OCI-LY7 (cell line): ENCODE measurements around the gene SERPINA1. TPM values are rescaled to one million over a fixed set of nuclear protein-coding genes. Genes with fewer than 3 reads are reported as not detected.
A peak's percentile ranks its signal among the peaks of the same experiment; 100 is the strongest.
"Not testable (repeated sequence)": the region's sequence is repeated elsewhere in the genome, so short reads cannot be mapped to it uniquely, and the experiment has no call there.

Experiments
- BruUV-seq: library from RNA; stranded (reverse); fragments of 400-500 nt; replicated peaks from 2 replicates; lab custom pipeline; 2021; lab: Mats Ljungman, UMichigan
- CTCF ChIA-PET: fragments of 300-600 bp; sonication (Branson Sonifier 250); formaldehyde crosslinking; loops from one replicate; lab custom pipeline; 2022; ENCODE audit warnings: antibody characterized with exemption; ENCODE audit not compliant: unreplicated experiment; lab: Charles Lee
- POLR2A ChIA-PET: fragments of 300-600 bp; sonication (Branson Sonifier 250); formaldehyde crosslinking; loops from one replicate; lab custom pipeline; 2022; ENCODE audit warnings: antibody characterized with exemption; lab: Charles Lee
- DNase-seq: peaks from one replicate; pipeline ENCODE4 v3.0.0-alpha.2; 2015; ENCODE audit warnings: low spot score
- H2AFZ ChIP-seq: fragments of 200-600 bp; sonication (generic), shearing (Covaris generic); 2 replicates; pipeline ENCODE4 v1.6.1; 2014; ENCODE audit warnings: mild to moderate bottlenecking, antibody characterized with exemption, low read length, moderate library complexity
- H3K27ac ChIP-seq: fragments of 200-600 bp; sonication (generic); 2 replicates; pipeline ENCODE4 v1.5.1; 2014; ENCODE audit warnings: mixed run types, low read depth, mild to moderate bottlenecking, moderate library complexity, low read length, inconsistent platforms; ENCODE audit not compliant: poor library complexity, severe bottlenecking
- H3K36me3 ChIP-seq: fragments of 200-600 bp; sonication (generic); 2 replicates; pipeline ENCODE4 v1.6.1; 2014; ENCODE audit warnings: mild to moderate bottlenecking, antibody characterized with exemption, low read length, moderate library complexity, mixed read lengths; ENCODE audit not compliant: insufficient read depth
- H3K4me1 ChIP-seq: fragments of 200-600 bp; sonication (generic); 2 replicates; pipeline ENCODE4 v1.5.1; 2014; ENCODE audit warnings: mild to moderate bottlenecking, low read length; ENCODE audit not compliant: insufficient read depth, poor library complexity, severe bottlenecking
- H3K4me2 ChIP-seq: fragments of 200-600 bp; sonication (generic); 2 replicates; pipeline ENCODE4 v1.6.1; 2014; ENCODE audit warnings: mild to moderate bottlenecking, low read length
- H3K4me3 ChIP-seq: fragments of 200-600 bp; sonication (generic); 2 replicates; pipeline ENCODE4 v1.5.1; 2014; ENCODE audit warnings: mild to moderate bottlenecking, low read depth, low read length; ENCODE audit not compliant: poor library complexity, severe bottlenecking
- H3K79me2 ChIP-seq: fragments of 200-600 bp; sonication (generic); 2 replicates; pipeline ENCODE4 v1.6.1; 2016; ENCODE audit warnings: low read depth, mild to moderate bottlenecking, low read length, moderate library complexity, mixed read lengths; ENCODE audit not compliant: insufficient read depth
- H3K9me2 ChIP-seq: fragments of 200-600 bp; sonication (generic); 2 replicates; pipeline ENCODE4 v1.6.1; 2016; ENCODE audit warnings: mild to moderate bottlenecking, low read length, mixed read lengths; ENCODE audit not compliant: insufficient read depth
- H3K9me3 ChIP-seq: fragments of 200-600 bp; sonication (generic); 2 replicates; pipeline ENCODE4 v1.6.1; 2014; ENCODE audit warnings: mild to moderate bottlenecking, mixed run types, low read length, mixed read lengths
- H4K20me1 ChIP-seq: fragments of 200-600 bp; sonication (generic); 2 replicates; pipeline ENCODE4 v1.6.1; 2014; ENCODE audit warnings: mild to moderate bottlenecking, antibody characterized with exemption, low read length, moderate library complexity, mixed read lengths; ENCODE audit not compliant: insufficient read depth
- CTCF ChIP-seq: fragments of 200-600 bp; sonication (generic); conservative IDR thresholded peaks from 2 replicates; pipeline ENCODE4 v1.5.1; 2014; ENCODE audit warnings: mild to moderate bottlenecking, antibody characterized with exemption, low read length, moderate library complexity, mixed read lengths
- EZH2phosphoT487 ChIP-seq: fragments of 200-600 bp; sonication (generic); IDR thresholded peaks from 2 replicates; pipeline ENCODE4 v1.6.1; 2018; ENCODE audit warnings: low read depth, borderline replicate concordance, mild to moderate bottlenecking, mixed run types, antibody characterized with exemption, low read length, moderate library complexity, mixed read lengths
- intact Hi-C: fragments of 100-400 bp; cut with micrococcal nuclease; formaldehyde crosslinking; loops from one replicate; pipeline ENCODE4 v1.10.0; 2022; ENCODE audit not compliant: unreplicated experiment
- total RNA-seq, 2 experiments: library from RNA; depleted of rRNA in 1 of 2; stranded (reverse); fragments of >200 nt in 1 of 2; shearing (Covaris generic) in 1 of 2; gene quantifications; 2 replicates each; pipeline ENCODE4 v1.2.3, GENCODE V29; 2014 to 2022

Gene SERPINA1
- total RNA-seq, 2 experiments from 2014 or later = not detected

GRCh38 chr14:94412671-94413638 lies 24.6 kb upstream of the SERPINA1 start:
- no peak for DNase-seq
- H3K27ac ChIP-seq = no peak overlapping the region
- no peaks in the 10 kb centered on the region for H3K9me2 ChIP-seq
- ChIA-PET POLR2A (no interaction called here), CTCF (no interaction called here)
- intact Hi-C loops = no loop called here
- H3K4me3 ChIP-seq = no peak overlapping the region
- no TSS peak for BruUV-seq
- H3K79me2 ChIP-seq = no peaks in the 10 kb centered on the region
- TF ChIP-seq EZH2phosphoT487 (no peak), CTCF (peak; percentile 41; the same call in 1 of the 2 replicates)
- H3K36me3 ChIP-seq = no peaks in the 10 kb centered on the region
- no peaks in the 10 kb centered on the region for H3K4me1 ChIP-seq
- no peak overlapping the region for H2AFZ ChIP-seq
- no peaks in the 10 kb centered on the region for H3K9me3 ChIP-seq
- no peaks in the 10 kb centered on the region for H4K20me1 ChIP-seq
- H3K4me2 ChIP-seq = no peak overlapping the region

GRCh38 chr14:94411638-94412037 lies 23.2 kb upstream of the SERPINA1 start:
- POLR2A ChIA-PET = no interaction called here
- CTCF ChIA-PET = no interaction called here
- Histone ChIP-seq H2AFZ (no peak overlapping the region), H3K4me2 (no peak overlapping the region), H3K27ac (no peak overlapping the region), H3K79me2 (no peaks in the 10 kb centered on the region), H3K9me3 (no peaks in the 10 kb centered on the region), H3K36me3 (no peaks in the 10 kb centered on the region), H3K4me3 (no peak overlapping the region), H3K4me1 (no peaks in the 10 kb centered on the region), H3K9me2 (no peaks in the 10 kb centered on the region), H4K20me1 (no peaks in the 10 kb centered on the region)
- BruUV-seq = no TSS peak
- intact Hi-C loops = no loop called here
- no peak for TF ChIP-seq CTCF
- no peak for TF ChIP-seq EZH2phosphoT487
- DNase-seq = no peak

- BruUV-seq, H4K20me1 ChIP-seq, H3K36me3 ChIP-seq, CTCF ChIA-PET, H2AFZ ChIP-seq, H3K27ac ChIP-seq, H3K4me3 ChIP-seq, intact Hi-C loops, H3K4me2 ChIP-seq, POLR2A ChIA-PET, H3K4me1 ChIP-seq, DNase-seq, H3K9me3 ChIP-seq, H3K9me2 ChIP-seq, H3K79me2 ChIP-seq: not testable (repeated sequence)
These were observed 21.0 kb upstream of the SERPINA1 start for GRCh38 chr14:94409430-94409829.
